Mesothelial cell of epicardium (in vitro differentiated cells): Measurements from ENCODE around the gene NKG7. TPM values are rescaled to one million over a fixed set of nuclear protein-coding genes. Genes with fewer than 3 reads are reported as not detected.

Experiments
- DNase-seq, 2 experiments: peaks; one replicate each; pipeline ENCODE4 v3.0.0; 2021; ENCODE audit warnings: low spot score in 2 of 2; ENCODE audit not compliant: unreplicated experiment in 2 of 2
- H3K27ac Mint-ChIP-seq: 2 replicates; pipeline ENCODE4 v1.8.0; 2021; ENCODE audit warnings: mixed read lengths
- H3K27me3 Mint-ChIP-seq: 2 replicates; pipeline ENCODE4 v1.8.0; 2021; ENCODE audit warnings: low read depth, mixed read lengths
- H3K36me3 Mint-ChIP-seq: 2 replicates; pipeline ENCODE4 v1.8.0; 2021; ENCODE audit warnings: mixed read lengths
- H3K4me1 Mint-ChIP-seq: 2 replicates; pipeline ENCODE4 v1.8.0; 2021; ENCODE audit warnings: mixed read lengths
- H3K4me3 Mint-ChIP-seq: 2 replicates; pipeline ENCODE4 v1.8.0; 2021; ENCODE audit warnings: mild to moderate bottlenecking, moderate library complexity, mixed read lengths
- H3K9me3 Mint-ChIP-seq: 2 replicates; pipeline ENCODE4 v1.8.0; 2021; ENCODE audit warnings: mixed read lengths
- CTCF ChIP-seq: fragments of 200-600 bp; sonication (generic); IDR thresholded peaks from one replicate; pipeline ENCODE4 v1.5.0; 2021; ENCODE audit warnings: antibody characterized with exemption; ENCODE audit not compliant: unreplicated experiment
- total RNA-seq: library from RNA; stranded (reverse); gene quantifications from 3 replicates; pipeline ENCODE4 v1.2.1, GENCODE V29; 2021

NKG7 gene
- total RNA-seq, 1 donor from 2014 or later, result not detected

DNA sequence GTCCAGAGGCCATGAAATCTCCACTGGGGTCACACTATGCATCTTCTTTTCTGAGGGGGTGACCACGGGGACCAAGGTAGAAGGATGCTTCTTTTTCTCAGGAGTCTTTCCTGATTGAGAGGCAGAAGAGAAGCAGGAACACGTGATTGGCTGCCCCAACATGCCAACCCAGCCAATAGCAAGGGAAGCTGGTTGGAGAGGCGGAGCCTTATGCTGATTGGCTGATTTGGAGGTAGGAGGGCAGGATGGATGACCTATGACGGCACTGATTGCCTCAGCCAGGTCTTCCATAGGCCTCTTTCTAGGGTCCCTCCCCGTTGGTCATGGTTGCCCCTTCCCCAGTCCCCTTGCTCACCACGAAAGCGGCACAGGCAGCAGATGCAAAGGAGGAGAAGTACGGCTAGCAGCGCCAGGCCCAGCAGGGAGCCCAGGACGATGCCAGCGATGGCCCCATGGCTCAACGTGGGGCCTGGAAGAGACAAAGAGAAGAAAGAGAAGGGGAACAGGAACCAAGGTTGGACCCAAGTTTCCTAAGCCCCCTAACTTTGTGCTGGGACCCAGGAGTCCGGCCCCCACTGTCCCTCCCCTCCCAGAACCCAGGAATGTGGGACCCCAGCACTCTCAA is 38.5 kb downstream of the NKG7 start:
- H3K27me3 Mint-ChIP-seq, result peaks cover 3% of the 10 kb centered on the region
- no peak overlapping the region for H3K27ac Mint-ChIP-seq
- H3K36me3 Mint-ChIP-seq, result peaks cover 27% of the 10 kb centered on the region
- H3K9me3 Mint-ChIP-seq, result peaks cover 12% of the 10 kb centered on the region
- DNase-seq, result no peak
- TF ChIP-seq CTCF, result no peak
- H3K4me3 Mint-ChIP-seq, result no peak overlapping the region
- peaks cover 4% of the 10 kb centered on the region for H3K4me1 Mint-ChIP-seq

DNA sequence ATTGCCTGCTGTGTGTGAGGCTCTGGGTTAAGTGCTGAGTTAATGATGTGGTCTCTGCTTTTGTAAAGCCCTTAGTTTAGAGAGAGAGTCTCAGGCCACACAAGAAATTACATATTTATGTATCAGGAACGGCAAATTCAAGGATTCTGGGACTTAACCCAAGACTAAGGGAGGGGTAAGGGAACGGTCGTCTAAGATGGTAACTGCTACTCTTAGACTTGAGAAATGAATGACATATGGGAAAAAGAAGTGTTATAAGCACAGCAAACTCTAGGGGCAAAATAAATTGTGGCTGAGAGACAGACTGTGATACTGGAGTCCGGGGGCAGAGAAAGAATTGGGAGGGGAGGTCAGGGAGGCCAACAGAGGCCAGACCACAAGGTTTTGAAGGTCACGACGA is 40.7 kb downstream of the NKG7 start:
- DNase-seq, result no peak
- Mint-ChIP-seq H3K4me1 (peaks cover 1% of the 10 kb centered on the region), H3K4me3 (no peak overlapping the region), H3K9me3 (peaks cover 12% of the 10 kb centered on the region), H3K27ac (no peak overlapping the region), H3K27me3 (peaks cover 10% of the 10 kb centered on the region), H3K36me3 (peaks cover 28% of the 10 kb centered on the region)
- TF ChIP-seq CTCF, result no peak

DNA sequence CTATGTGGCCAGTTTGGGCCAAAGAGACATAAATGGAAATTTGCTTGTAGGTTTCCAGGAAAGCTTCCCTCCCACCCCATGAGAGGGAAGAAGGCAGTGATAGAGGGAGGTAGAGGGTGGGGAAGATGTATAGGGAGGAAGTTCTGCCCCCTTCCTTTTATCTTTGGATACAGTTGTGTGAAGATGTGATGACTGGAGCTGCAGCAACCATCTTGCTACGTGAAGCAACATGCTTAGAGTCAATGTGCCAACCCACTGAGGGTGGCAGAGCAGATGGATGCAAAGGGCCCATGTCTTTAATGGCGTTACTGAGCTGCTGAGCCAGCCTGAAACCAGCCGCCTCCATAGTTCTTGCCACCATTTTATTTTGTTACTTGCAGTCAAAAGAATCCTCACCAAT is 41.3 kb downstream of the NKG7 start:
- no peak for DNase-seq
- H3K27me3 Mint-ChIP-seq, result peaks cover 10% of the 10 kb centered on the region
- peaks cover 28% of the 10 kb centered on the region for H3K36me3 Mint-ChIP-seq
- peaks cover 1% of the 10 kb centered on the region for H3K4me1 Mint-ChIP-seq
- no peak for TF ChIP-seq CTCF
- H3K27ac Mint-ChIP-seq, result no peak overlapping the region
- H3K9me3 Mint-ChIP-seq, result peaks cover 12% of the 10 kb centered on the region
- no peak overlapping the region for H3K4me3 Mint-ChIP-seq

DNA sequence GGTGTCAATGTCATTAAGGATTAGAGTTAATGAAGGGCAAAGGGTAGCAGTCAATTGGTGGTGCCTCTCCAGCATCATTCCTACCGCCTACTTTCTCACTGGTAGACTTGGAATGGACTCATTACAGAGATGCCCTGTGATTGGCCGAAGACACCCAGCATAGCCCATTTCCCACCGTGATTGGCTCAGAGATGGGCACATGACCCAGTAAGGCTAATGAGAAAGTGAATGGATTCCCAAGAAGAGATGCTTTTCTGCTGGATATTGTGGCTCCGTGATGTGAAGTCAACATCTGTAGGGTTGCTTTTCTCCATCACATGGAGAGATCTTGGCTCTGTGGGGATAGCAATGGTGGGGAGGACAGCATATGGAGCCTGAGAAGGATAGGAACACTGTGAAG is 42.1 kb downstream of the NKG7 start:
- Mint-ChIP-seq H3K27me3 (peaks cover 15% of the 10 kb centered on the region), H3K9me3 (peaks cover 12% of the 10 kb centered on the region), H3K27ac (no peak overlapping the region), H3K36me3 (peaks cover 28% of the 10 kb centered on the region), H3K4me3 (no peak overlapping the region), H3K4me1 (peaks cover 1% of the 10 kb centered on the region)
- no peak for DNase-seq
- TF ChIP-seq CTCF, result no peak

- H3K4me1 Mint-ChIP-seq, result peaks cover 1% of the 10 kb centered on the region
- peaks cover 27% of the 10 kb centered on the region for H3K36me3 Mint-ChIP-seq
- no peak overlapping the region for H3K4me3 Mint-ChIP-seq
- no peak overlapping the region for H3K27ac Mint-ChIP-seq
- H3K9me3 Mint-ChIP-seq, result peaks cover 12% of the 10 kb centered on the region
- H3K27me3 Mint-ChIP-seq, result peaks cover 15% of the 10 kb centered on the region
- DNase-seq, result no peak
- no peak for TF ChIP-seq CTCF
Observed at GRCh38 chr19:51329411-51329810, 43.0 kb downstream of the NKG7 start.
